ENCODE results near the gene WBP11. TPM values are rescaled to one million over a fixed set of nuclear protein-coding genes. Genes with fewer than 3 reads are reported as not detected.

Gene WBP11
- total RNA-seq, 1 donor from 2014 or later = 86.3 TPM

- H3K36me3 Mint-ChIP-seq = peaks cover 20% of the 10 kb centered on the region
- peak overlapping the region; percentile 98 for H3K27ac Mint-ChIP-seq
- TF ChIP-seq, protein P1, sequence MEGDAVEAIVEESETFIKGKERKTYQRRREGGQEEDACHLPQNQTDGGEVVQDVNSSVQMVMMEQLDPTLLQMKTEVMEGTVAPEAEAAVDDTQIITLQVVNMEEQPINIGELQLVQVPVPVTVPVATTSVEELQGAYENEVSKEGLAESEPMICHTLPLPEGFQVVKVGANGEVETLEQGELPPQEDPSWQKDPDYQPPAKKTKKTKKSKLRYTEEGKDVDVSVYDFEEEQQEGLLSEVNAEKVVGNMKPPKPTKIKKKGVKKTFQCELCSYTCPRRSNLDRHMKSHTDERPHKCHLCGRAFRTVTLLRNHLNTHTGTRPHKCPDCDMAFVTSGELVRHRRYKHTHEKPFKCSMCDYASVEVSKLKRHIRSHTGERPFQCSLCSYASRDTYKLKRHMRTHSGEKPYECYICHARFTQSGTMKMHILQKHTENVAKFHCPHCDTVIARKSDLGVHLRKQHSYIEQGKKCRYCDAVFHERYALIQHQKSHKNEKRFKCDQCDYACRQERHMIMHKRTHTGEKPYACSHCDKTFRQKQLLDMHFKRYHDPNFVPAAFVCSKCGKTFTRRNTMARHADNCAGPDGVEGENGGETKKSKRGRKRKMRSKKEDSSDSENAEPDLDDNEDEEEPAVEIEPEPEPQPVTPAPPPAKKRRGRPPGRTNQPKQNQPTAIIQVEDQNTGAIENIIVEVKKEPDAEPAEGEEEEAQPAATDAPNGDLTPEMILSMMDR (conservative IDR thresholded peaks at IDR 0.05) = peak; percentile 55
- no peaks in the 10 kb centered on the region for H3K9me3 Mint-ChIP-seq
- H3K27me3 Mint-ChIP-seq = peaks cover 8% of the 10 kb centered on the region
- DNase-seq (ENCODE audit: extremely low spot score, unreplicated experiment) = no peak
- peak overlapping the region; percentile 98 for H3K4me3 Mint-ChIP-seq
- H3K4me1 Mint-ChIP-seq (ENCODE audit: unreplicated experiment) = peaks cover 29% of the 10 kb centered on the region
These were observed 26.9 kb downstream of the WBP11 start for GRCh38 chr12:14776236-14776961.

DNA sequence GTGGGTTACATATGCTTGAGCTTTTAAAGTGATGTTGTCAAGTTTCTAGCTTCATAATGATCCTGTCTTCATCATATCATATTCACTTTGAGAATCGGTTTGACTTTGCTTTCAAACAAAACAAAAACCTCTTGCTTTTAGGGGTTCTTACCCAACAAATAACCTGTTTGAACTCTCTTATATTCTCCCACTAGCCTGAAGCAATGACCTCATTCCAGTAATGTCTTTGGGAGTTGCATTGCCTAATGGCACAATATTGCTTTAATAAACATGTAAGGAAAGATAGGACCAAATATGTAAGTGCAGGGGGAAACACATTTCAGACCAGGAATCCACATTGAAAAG lies 27.7 kb downstream of the WBP11 start:
- TF ChIP-seq, protein P1 (conservative IDR thresholded peaks at IDR 0.05) = no peak
- peak overlapping the region; percentile 98 for H3K4me3 Mint-ChIP-seq
- H3K9me3 Mint-ChIP-seq = no peaks in the 10 kb centered on the region
- peaks cover 13% of the 10 kb centered on the region for H3K27me3 Mint-ChIP-seq
- peaks cover 25% of the 10 kb centered on the region for H3K36me3 Mint-ChIP-seq
- H3K4me1 Mint-ChIP-seq (ENCODE audit: unreplicated experiment) = peaks cover 29% of the 10 kb centered on the region
- peak overlapping the region; percentile 98 for H3K27ac Mint-ChIP-seq
- DNase-seq (ENCODE audit: extremely low spot score, unreplicated experiment) = no peak

GRCh38 chr12:14774906-14775635 lies 28.2 kb downstream of the WBP11 start:
- peaks cover 29% of the 10 kb centered on the region for H3K36me3 Mint-ChIP-seq

GRCh38 chr12:14774074-14774905 lies 29.0 kb downstream of the WBP11 start:
- Mint-ChIP-seq H3K9me3 (no peaks in the 10 kb centered on the region), H3K4me3 (peak overlapping the region; percentile 98), H3K4me1 (ENCODE audit: unreplicated experiment) (peaks cover 24% of the 10 kb centered on the region), H3K27me3 (peaks cover 13% of the 10 kb centered on the region), H3K36me3 (peaks cover 33% of the 10 kb centered on the region), H3K27ac (peak overlapping the region; percentile 98)
- DNase-seq (ENCODE audit: extremely low spot score, unreplicated experiment) = peak; percentile 89
- TF ChIP-seq, protein P1 (conservative IDR thresholded peaks at IDR 0.05) = peak; percentile 30

More at GRCh38 chr12:14774906-14775635, 28.2 kb downstream of the WBP11 start:
- Mint-ChIP-seq H3K9me3 (no peaks in the 10 kb centered on the region), H3K4me1 (ENCODE audit: unreplicated experiment) (peaks cover 29% of the 10 kb centered on the region), H3K27ac (peak overlapping the region; percentile 98), H3K4me3 (peak overlapping the region; percentile 98), H3K27me3 (peaks cover 13% of the 10 kb centered on the region)
- TF ChIP-seq, protein P1 (conservative IDR thresholded peaks at IDR 0.05) = no peak
- peak; percentile 72 for DNase-seq (ENCODE audit: extremely low spot score, unreplicated experiment)

- Mint-ChIP-seq H3K4me1 (ENCODE audit: unreplicated experiment) (peaks cover 27% of the 10 kb centered on the region), H3K36me3 (peaks cover 36% of the 10 kb centered on the region), H3K4me3 (peak overlapping the region; percentile 98), H3K27ac (peak overlapping the region; percentile 98), H3K9me3 (no peaks in the 10 kb centered on the region), H3K27me3 (peaks cover 13% of the 10 kb centered on the region)
- DNase-seq (ENCODE audit: extremely low spot score, unreplicated experiment) = no peak
- TF ChIP-seq, protein P1 (conservative IDR thresholded peaks at IDR 0.05) = no peak
These were observed 29.6 kb downstream of the WBP11 start for GRCh38 chr12:14773685-14774073.
